GM10847 (cell line): ENCODE results near the gene IPPK.

Source experiments
- POLR2A ChIP-seq: IDR thresholded peaks from 2 replicates; pipeline ENCODE4 v1.6.1; 2011; ENCODE audit not compliant: insufficient read length; ENCODE audit errors: extremely low read depth

IPPK gene

DNA sequence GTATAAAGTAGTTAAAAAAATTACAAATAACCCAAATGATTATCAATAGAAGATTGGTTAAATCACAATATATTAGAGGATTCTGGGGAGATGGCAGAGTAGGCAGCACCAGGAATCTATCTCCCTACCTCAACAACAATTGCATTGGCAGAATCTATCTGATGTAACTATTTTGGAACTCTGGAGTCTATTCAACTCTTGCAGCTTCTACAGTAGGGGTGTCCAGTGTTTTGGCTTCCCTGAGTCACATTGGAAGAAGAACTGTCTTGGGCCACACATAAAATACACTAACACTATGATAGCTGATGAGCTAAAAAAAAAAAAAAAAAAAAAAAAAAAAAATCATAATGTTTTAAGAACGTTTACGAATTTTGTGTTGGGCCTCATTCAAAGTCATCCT is 104.9 kb downstream of the IPPK start:
- TF ChIP-seq POLR2A, result no peak

DNA sequence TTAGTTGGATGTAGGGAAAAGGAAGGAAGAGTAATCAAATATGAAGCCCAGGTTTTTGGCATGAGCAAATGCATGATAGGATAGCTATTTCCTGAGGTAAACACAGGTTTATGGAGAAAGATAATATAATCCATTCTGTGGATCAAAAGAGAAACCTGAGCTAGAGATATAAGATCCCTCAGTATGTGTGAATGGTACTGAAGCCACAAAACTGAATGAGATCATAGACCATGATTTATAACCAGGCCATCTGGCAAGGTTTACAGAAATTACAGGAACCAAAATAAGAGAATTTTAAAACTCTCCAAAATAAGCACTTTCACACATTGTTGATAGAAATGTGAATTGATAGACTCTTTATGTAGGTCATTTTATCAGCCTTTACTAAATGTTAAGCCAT is 105.4 kb downstream of the IPPK start:
- no peak for TF ChIP-seq POLR2A
